Neural cell (in vitro differentiated cells): ENCODE results near the gene STIM2. TPM values are rescaled to one million over a fixed set of nuclear protein-coding genes. Genes with fewer than 3 reads are reported as not detected.
"Not testable (repeated sequence)": the region's sequence is repeated elsewhere in the genome, so short reads cannot be mapped to it uniquely, and the experiment has no call there.

ENCODE experiments used
- H2AFZ ChIP-seq: fragments of 200-600, 300-800 bp; sonication (generic), shearing (Covaris generic); 2 replicates; pipeline ENCODE4 v1.6.0; 2014; ENCODE audit warnings: low read depth, mild to moderate bottlenecking, antibody characterized with exemption, low read length, moderate library complexity
- H3F3A ChIP-seq: fragments of 200-600 bp; shearing (Covaris generic); 2 replicates; pipeline ENCODE4 v1.6.1; 2016; ENCODE audit warnings: mild to moderate bottlenecking, moderate library complexity, mixed read lengths, antibody characterized with exemption, low read length; ENCODE audit not compliant: insufficient read depth, poor library complexity, severe bottlenecking
- H3K27ac ChIP-seq: fragments of 200-600, 300-800 bp; sonication (generic), shearing (Covaris generic); 2 replicates; pipeline ENCODE4 v1.5.1; 2014; ENCODE audit warnings: mild to moderate bottlenecking, low read length, moderate library complexity
- H3K27me3 ChIP-seq: fragments of 300-800, 200-600 bp; sonication (generic), shearing (Covaris generic); 2 replicates; pipeline ENCODE4 v1.6.0; 2014; ENCODE audit warnings: mild to moderate bottlenecking, low read depth, low read length, moderate library complexity; ENCODE audit not compliant: insufficient read depth
- H3K36me3 ChIP-seq: fragments of 300-800, 200-600 bp; sonication (generic), shearing (Covaris generic); 2 replicates; pipeline ENCODE4 v1.5.1; 2014; ENCODE audit warnings: mild to moderate bottlenecking, antibody characterized with exemption, low read length, moderate library complexity; ENCODE audit not compliant: insufficient read depth
- H3K4me2 ChIP-seq: fragments of 300-800, 200-600 bp; sonication (generic), shearing (Covaris generic); 2 replicates; pipeline ENCODE4 v1.6.0; 2014; ENCODE audit warnings: mild to moderate bottlenecking, low read length
- H3K4me3 ChIP-seq: fragments of 300-800, 200-600 bp; sonication (generic), shearing (Covaris generic); 2 replicates; pipeline ENCODE4 v1.5.1; 2014; ENCODE audit warnings: mild to moderate bottlenecking, low read length, moderate library complexity
- H3K79me2 ChIP-seq: fragments of 200-600 bp; shearing (Covaris generic); replicated peaks from 2 replicates; pipeline ENCODE4 v1.6.0; 2014; ENCODE audit warnings: mild to moderate bottlenecking, low read length, moderate library complexity; ENCODE audit not compliant: insufficient read depth
- H3K9ac ChIP-seq: fragments of 300-800, 200-600 bp; sonication (generic), shearing (Covaris generic); 2 replicates; pipeline ENCODE4 v1.6.1; 2016; ENCODE audit warnings: mild to moderate bottlenecking, low read length, mixed read lengths
- H3K9me2 ChIP-seq: fragments of 200-600 bp; shearing (Covaris generic); 2 replicates; pipeline ENCODE4 v1.6.1; 2016; ENCODE audit warnings: mild to moderate bottlenecking, low read length, mixed read lengths; ENCODE audit not compliant: insufficient read depth
- H3K9me3 ChIP-seq: fragments of 200-600, 300-800 bp; sonication (generic), shearing (Covaris generic); 2 replicates; pipeline ENCODE4 v1.6.1; 2016; ENCODE audit warnings: mild to moderate bottlenecking, mixed run types, low read length, moderate library complexity, mixed read lengths
- H4K20me1 ChIP-seq: fragments of 200-600 bp; shearing (Covaris generic); 2 replicates; pipeline ENCODE4 v1.6.1; 2016; ENCODE audit warnings: mild to moderate bottlenecking, mixed run types; ENCODE audit not compliant: insufficient read depth
- EP300 ChIP-seq: fragments of 450-650 bp; conservative IDR thresholded peaks from 2 replicates; pipeline ENCODE4 v1.6.1; 2014; ENCODE audit warnings: antibody characterized with exemption, mild to moderate bottlenecking, moderate library complexity; ENCODE audit not compliant: poor library complexity, severe bottlenecking
- EZH2 ChIP-seq: fragments of 200-600, 300-800 bp; shearing (Covaris generic), sonication (generic); IDR thresholded peaks from 2 replicates; pipeline ENCODE4 v1.6.1; 2014; ENCODE audit warnings: antibody characterized with exemption, low read length, borderline replicate concordance, mild to moderate bottlenecking; ENCODE audit not compliant: insufficient read depth, poor library complexity, severe bottlenecking
- MXI1 ChIP-seq: fragments of 450-650 bp; conservative IDR thresholded peaks from 2 replicates; pipeline ENCODE4 v1.6.1; 2014; ENCODE audit warnings: antibody characterized with exemption, mild to moderate bottlenecking; ENCODE audit not compliant: poor library complexity, severe bottlenecking
- POLR2AphosphoS5 ChIP-seq: IDR thresholded peaks from 2 replicates; pipeline ENCODE4 v1.6.1; 2012
- RAD21 ChIP-seq: fragments of 450-650 bp; conservative IDR thresholded peaks from 2 replicates; pipeline ENCODE4 v1.6.1; 2014; ENCODE audit warnings: antibody characterized with exemption, mild to moderate bottlenecking, moderate library complexity
- SMC3 ChIP-seq: fragments of 450-650 bp; conservative IDR thresholded peaks from 2 replicates; pipeline ENCODE4 v1.6.1; 2014; ENCODE audit warnings: antibody characterized with exemption, mild to moderate bottlenecking, moderate library complexity; ENCODE audit not compliant: poor library complexity
- TAF1 ChIP-seq: IDR thresholded peaks from 2 replicates; pipeline ENCODE4 v1.6.1; 2012; ENCODE audit warnings: low read depth
- polyA plus RNA-seq: library from polyadenylated mRNA; depleted of rRNA; stranded (reverse); fragments of >200 nt; gene quantifications from 2 replicates; pipeline ENCODE4 v1.2.3, GENCODE V29; 2014
- TF ChIP-seq, protein P1 (sequence below): IDR thresholded peaks from 2 replicates; pipeline ENCODE4 v1.6.1; 2012; ENCODE audit warnings: borderline replicate concordance
- TF ChIP-seq, protein P2 (sequence below): fragments of 450-650 bp; IDR thresholded peaks from 2 replicates; pipeline ENCODE4 v1.5.1; 2014; ENCODE audit warnings: antibody characterized with exemption, mild to moderate bottlenecking, moderate library complexity; ENCODE audit not compliant: poor library complexity, severe bottlenecking

Gene STIM2
- polyA plus RNA-seq, 1 donor from 2014 or later, result 25.3 TPM

DNA sequence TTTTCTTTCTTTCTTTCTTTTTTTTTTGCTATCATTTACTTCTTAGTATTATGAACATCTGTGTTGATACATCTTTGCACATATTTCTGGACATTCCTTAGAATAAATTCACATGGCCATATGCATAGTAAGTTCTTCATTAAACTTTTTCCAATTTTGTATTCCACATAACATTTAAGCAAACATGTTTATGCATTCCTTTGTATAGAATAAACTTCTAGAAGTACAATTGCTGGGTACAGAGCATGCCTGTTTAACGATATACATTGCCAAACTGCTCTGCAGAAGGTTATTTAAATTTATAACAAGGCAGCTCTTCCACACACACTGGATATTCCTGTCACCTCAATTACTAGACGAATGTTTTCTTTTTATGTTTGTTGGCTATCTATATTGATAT lies 36.0 kb upstream of the STIM2 start:
- no peak overlapping the region for H3K4me3 ChIP-seq
- H3K79me2 ChIP-seq, result no peaks in the 10 kb centered on the region
- H3K36me3 ChIP-seq, result no peaks in the 10 kb centered on the region
- H3K9me2 ChIP-seq, result no peaks in the 10 kb centered on the region
- H3K27me3 ChIP-seq, result no peaks in the 10 kb centered on the region
- no peaks in the 10 kb centered on the region for H4K20me1 ChIP-seq
- H2AFZ ChIP-seq, result no peak overlapping the region
- no peak overlapping the region for H3K4me2 ChIP-seq
- no peaks in the 10 kb centered on the region for H3F3A ChIP-seq
- H3K9me3 ChIP-seq, result no peaks in the 10 kb centered on the region
- no peak overlapping the region for H3K27ac ChIP-seq
- H3K9ac ChIP-seq, result no peak overlapping the region
- TF ChIP-seq RAD21 (no peak), SMC3 (no peak), MXI1 (no peak), EP300 (no peak), POLR2AphosphoS5 (no peak), TAF1 (no peak)
- TF ChIP-seq, protein P1, sequence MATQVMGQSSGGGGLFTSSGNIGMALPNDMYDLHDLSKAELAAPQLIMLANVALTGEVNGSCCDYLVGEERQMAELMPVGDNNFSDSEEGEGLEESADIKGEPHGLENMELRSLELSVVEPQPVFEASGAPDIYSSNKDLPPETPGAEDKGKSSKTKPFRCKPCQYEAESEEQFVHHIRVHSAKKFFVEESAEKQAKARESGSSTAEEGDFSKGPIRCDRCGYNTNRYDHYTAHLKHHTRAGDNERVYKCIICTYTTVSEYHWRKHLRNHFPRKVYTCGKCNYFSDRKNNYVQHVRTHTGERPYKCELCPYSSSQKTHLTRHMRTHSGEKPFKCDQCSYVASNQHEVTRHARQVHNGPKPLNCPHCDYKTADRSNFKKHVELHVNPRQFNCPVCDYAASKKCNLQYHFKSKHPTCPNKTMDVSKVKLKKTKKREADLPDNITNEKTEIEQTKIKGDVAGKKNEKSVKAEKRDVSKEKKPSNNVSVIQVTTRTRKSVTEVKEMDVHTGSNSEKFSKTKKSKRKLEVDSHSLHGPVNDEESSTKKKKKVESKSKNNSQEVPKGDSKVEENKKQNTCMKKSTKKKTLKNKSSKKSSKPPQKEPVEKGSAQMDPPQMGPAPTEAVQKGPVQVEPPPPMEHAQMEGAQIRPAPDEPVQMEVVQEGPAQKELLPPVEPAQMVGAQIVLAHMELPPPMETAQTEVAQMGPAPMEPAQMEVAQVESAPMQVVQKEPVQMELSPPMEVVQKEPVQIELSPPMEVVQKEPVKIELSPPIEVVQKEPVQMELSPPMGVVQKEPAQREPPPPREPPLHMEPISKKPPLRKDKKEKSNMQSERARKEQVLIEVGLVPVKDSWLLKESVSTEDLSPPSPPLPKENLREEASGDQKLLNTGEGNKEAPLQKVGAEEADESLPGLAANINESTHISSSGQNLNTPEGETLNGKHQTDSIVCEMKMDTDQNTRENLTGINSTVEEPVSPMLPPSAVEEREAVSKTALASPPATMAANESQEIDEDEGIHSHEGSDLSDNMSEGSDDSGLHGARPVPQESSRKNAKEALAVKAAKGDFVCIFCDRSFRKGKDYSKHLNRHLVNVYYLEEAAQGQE, result no peak

DNA sequence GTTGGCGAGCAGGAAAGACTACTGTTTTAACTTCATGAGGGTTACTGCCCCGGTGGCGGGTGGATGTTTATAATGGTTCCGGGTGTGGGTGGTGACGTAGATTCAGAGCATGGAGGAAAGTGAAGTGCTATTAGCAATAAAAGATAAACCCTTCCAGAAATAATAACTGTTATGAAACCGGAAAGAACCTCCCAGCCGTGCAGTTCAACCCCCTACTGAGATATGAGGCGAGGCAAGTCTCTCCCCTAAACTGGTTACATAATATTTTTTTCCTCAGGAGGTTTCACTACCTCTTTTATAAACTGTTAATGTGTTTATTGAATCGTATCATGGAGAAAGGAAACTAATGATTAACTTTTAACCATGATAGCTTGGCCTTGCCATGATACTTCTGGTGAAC lies 33.9 kb upstream of the STIM2 start:
- Histone ChIP-seq H3K36me3 (no peaks in the 10 kb centered on the region), H3K27ac (no peak overlapping the region), H3K9me2 (no peaks in the 10 kb centered on the region), H4K20me1 (no peaks in the 10 kb centered on the region), H3K9ac (no peak overlapping the region), H3F3A (no peaks in the 10 kb centered on the region), H3K4me3 (no peak overlapping the region), H3K79me2 (no peaks in the 10 kb centered on the region), H3K9me3 (no peaks in the 10 kb centered on the region), H2AFZ (no peak overlapping the region), H3K27me3 (no peaks in the 10 kb centered on the region), H3K4me2 (no peak overlapping the region)
- no peak for TF ChIP-seq SMC3
- TF ChIP-seq TAF1, result no peak
- TF ChIP-seq, protein P1, result no peak
- TF ChIP-seq, protein P2, sequence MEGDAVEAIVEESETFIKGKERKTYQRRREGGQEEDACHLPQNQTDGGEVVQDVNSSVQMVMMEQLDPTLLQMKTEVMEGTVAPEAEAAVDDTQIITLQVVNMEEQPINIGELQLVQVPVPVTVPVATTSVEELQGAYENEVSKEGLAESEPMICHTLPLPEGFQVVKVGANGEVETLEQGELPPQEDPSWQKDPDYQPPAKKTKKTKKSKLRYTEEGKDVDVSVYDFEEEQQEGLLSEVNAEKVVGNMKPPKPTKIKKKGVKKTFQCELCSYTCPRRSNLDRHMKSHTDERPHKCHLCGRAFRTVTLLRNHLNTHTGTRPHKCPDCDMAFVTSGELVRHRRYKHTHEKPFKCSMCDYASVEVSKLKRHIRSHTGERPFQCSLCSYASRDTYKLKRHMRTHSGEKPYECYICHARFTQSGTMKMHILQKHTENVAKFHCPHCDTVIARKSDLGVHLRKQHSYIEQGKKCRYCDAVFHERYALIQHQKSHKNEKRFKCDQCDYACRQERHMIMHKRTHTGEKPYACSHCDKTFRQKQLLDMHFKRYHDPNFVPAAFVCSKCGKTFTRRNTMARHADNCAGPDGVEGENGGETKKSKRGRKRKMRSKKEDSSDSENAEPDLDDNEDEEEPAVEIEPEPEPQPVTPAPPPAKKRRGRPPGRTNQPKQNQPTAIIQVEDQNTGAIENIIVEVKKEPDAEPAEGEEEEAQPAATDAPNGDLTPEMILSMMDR, result no peak
- TF ChIP-seq EZH2, result no peak

DNA sequence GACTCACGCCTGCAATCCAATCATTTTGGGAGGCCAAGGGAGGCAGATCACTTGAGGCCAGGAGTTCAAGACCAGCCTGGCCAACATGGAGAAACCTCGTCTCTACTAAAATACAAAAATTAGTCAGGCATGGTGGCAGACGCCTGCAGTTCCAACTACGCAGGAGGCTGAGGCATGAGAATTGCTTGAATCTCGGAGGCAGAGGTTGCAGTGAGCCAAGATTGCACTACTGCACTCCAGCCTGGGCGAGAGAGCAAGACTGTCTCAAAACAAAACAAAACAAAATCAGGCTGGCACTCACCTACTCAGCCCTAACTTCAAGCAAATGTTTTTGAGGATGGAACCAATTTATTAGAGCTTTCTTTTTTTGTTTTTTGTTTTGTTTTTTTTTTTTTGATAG lies 33.3 kb upstream of the STIM2 start:
- H3K9me2 ChIP-seq, H3K36me3 ChIP-seq, H3K27me3 ChIP-seq, H2AFZ ChIP-seq, H4K20me1 ChIP-seq, H3K4me2 ChIP-seq, H3K9ac ChIP-seq, H3F3A ChIP-seq, H3K9me3 ChIP-seq, H3K79me2 ChIP-seq, H3K27ac ChIP-seq, H3K4me3 ChIP-seq: not testable (repeated sequence)
